ENCODE measurements around the gene VARS2.

Gene VARS2

GRCh38 chr6:30970946-30971345 is 56.9 kb downstream of the VARS2 start:
- peaks cover 10% of the 10 kb centered on the region for H3K27me3 ChIP-seq (ENCODE audit: insufficient read depth, low read length, poor library complexity)
- H3K9me3 ChIP-seq (ENCODE audit: insufficient read depth, low read length, severe bottlenecking) = no peaks in the 10 kb centered on the region
- no peak for ATAC-seq (ENCODE audit: insufficient read depth, low read depth)
- no peak overlapping the region for H3K4me3 ChIP-seq (ENCODE audit: low read depth in 1 of 2, low read length in 2 of 2)
- H3K27ac ChIP-seq (ENCODE audit: low read length) = no peak overlapping the region
- no peaks in the 10 kb centered on the region for H4K20me1 ChIP-seq (ENCODE audit: insufficient read depth, low read length)
- H3K36me3 ChIP-seq (ENCODE audit: insufficient read depth, low read length) = no peaks in the 10 kb centered on the region
- no peak overlapping the region for H3K9ac ChIP-seq (ENCODE audit: low read depth, low read length)
- H3K4me2 ChIP-seq (ENCODE audit: insufficient read depth, low read length) = no peak overlapping the region
- H2AFZ ChIP-seq (ENCODE audit: low read depth, low read length) = no peak overlapping the region
- no peak for DNase-seq
- H3K79me2 ChIP-seq (ENCODE audit: insufficient read depth, low read length) = no peaks in the 10 kb centered on the region
- no peaks in the 10 kb centered on the region for H3K4me1 ChIP-seq (ENCODE audit: insufficient read depth, low read length)
- no peak for TF ChIP-seq CTCF (IDR thresholded peaks at IDR 0.05; ENCODE audit: borderline replicate concordance, extremely low read depth, low read length, poor library complexity, severe bottlenecking)
- no peak for TF ChIP-seq EZH2 (IDR thresholded peaks at IDR 0.05; ENCODE audit: borderline replicate concordance, low read depth, low read length, severe bottlenecking)

- no peak for ATAC-seq (ENCODE audit: insufficient read depth, low read depth)
- H3K4me1 ChIP-seq (ENCODE audit: insufficient read depth, low read length) = no peaks in the 10 kb centered on the region
- TF ChIP-seq EZH2 (IDR thresholded peaks at IDR 0.05; ENCODE audit: borderline replicate concordance, low read depth, low read length, severe bottlenecking) (no peak), CTCF (IDR thresholded peaks at IDR 0.05; ENCODE audit: borderline replicate concordance, extremely low read depth, low read length, poor library complexity, severe bottlenecking) (no peak)
- no peaks in the 10 kb centered on the region for H4K20me1 ChIP-seq (ENCODE audit: insufficient read depth, low read length)
- H3K9ac ChIP-seq (ENCODE audit: low read depth, low read length) = no peak overlapping the region
- no peak overlapping the region for H3K4me3 ChIP-seq (ENCODE audit: low read depth in 1 of 2, low read length in 2 of 2)
- no peaks in the 10 kb centered on the region for H3K36me3 ChIP-seq (ENCODE audit: insufficient read depth, low read length)
- H3K79me2 ChIP-seq (ENCODE audit: insufficient read depth, low read length) = no peaks in the 10 kb centered on the region
- no peak for DNase-seq
- H3K27me3 ChIP-seq (ENCODE audit: insufficient read depth, low read length, poor library complexity) = peaks cover 10% of the 10 kb centered on the region
- H3K4me2 ChIP-seq (ENCODE audit: insufficient read depth, low read length) = no peak overlapping the region
- no peak overlapping the region for H2AFZ ChIP-seq (ENCODE audit: low read depth, low read length)
- H3K9me3 ChIP-seq (ENCODE audit: insufficient read depth, low read length, severe bottlenecking) = no peaks in the 10 kb centered on the region
- H3K27ac ChIP-seq (ENCODE audit: low read length) = no peak overlapping the region
These were observed 58.8 kb downstream of the VARS2 start for GRCh38 chr6:30972816-30973215.

GRCh38 chr6:30974490-30975252 is 60.6 kb downstream of the VARS2 start:
- ATAC-seq (ENCODE audit: insufficient read depth, low read depth) = no peak
- H3K79me2 ChIP-seq (ENCODE audit: insufficient read depth, low read length) = no peaks in the 10 kb centered on the region

More at GRCh38 chr6:30974490-30975252, 60.6 kb downstream of the VARS2 start:
- H3K27ac ChIP-seq (ENCODE audit: low read length) = no peak overlapping the region
- H3K9ac ChIP-seq (ENCODE audit: low read depth, low read length) = no peak overlapping the region
- H3K4me3 ChIP-seq (ENCODE audit: low read depth in 1 of 2, low read length in 2 of 2) = no peak overlapping the region
- H3K4me2 ChIP-seq (ENCODE audit: insufficient read depth, low read length) = no peak overlapping the region
- H2AFZ ChIP-seq (ENCODE audit: low read depth, low read length) = no peak overlapping the region
- peaks cover 21% of the 10 kb centered on the region for H3K27me3 ChIP-seq (ENCODE audit: insufficient read depth, low read length, poor library complexity)
- no peaks in the 10 kb centered on the region for H3K4me1 ChIP-seq (ENCODE audit: insufficient read depth, low read length)
- no peaks in the 10 kb centered on the region for H3K9me3 ChIP-seq (ENCODE audit: insufficient read depth, low read length, severe bottlenecking)
- no peaks in the 10 kb centered on the region for H4K20me1 ChIP-seq (ENCODE audit: insufficient read depth, low read length)
- no peak for TF ChIP-seq EZH2 (IDR thresholded peaks at IDR 0.05; ENCODE audit: borderline replicate concordance, low read depth, low read length, severe bottlenecking)
- no peak for TF ChIP-seq CTCF (IDR thresholded peaks at IDR 0.05; ENCODE audit: borderline replicate concordance, extremely low read depth, low read length, poor library complexity, severe bottlenecking)
- no peaks in the 10 kb centered on the region for H3K36me3 ChIP-seq (ENCODE audit: insufficient read depth, low read length)
- DNase-seq = no peak
